ENCODE measurements around the gene FHIP1B.

Gene FHIP1B

GRCh38 chr11:6238902-6239301 is 4.5 kb upstream of the FHIP1B start, which contains the start of gene CNGA4:
TSS of gene CNGA4 (plus strand) at chr11:6239089. CDS start at chr11:6239207, 118 bp downstream.
- no peak for DNase-seq (ENCODE audit: low read depth)

- DNase-seq (ENCODE audit: low read depth), result no peak
Observed at GRCh38 chr11:6237761-6238302, 3.4 kb upstream of the FHIP1B start.

- no peak for DNase-seq (ENCODE audit: low read depth)
Observed at GRCh38 chr11:6237266-6237665, 2.8 kb upstream of the FHIP1B start.

GRCh38 chr11:6233984-6234386 is 451 bp downstream of the FHIP1B start:
- DNase-seq (ENCODE audit: low read depth), result no peak

- DNase-seq (ENCODE audit: low read depth), result no peak
Observed at GRCh38 chr11:6232899-6233298, 1.5 kb downstream of the FHIP1B start.

- DNase-seq (ENCODE audit: low read depth), result no peak
Observed at GRCh38 chr11:6229911-6230310, 4.5 kb downstream of the FHIP1B start.

DNA sequence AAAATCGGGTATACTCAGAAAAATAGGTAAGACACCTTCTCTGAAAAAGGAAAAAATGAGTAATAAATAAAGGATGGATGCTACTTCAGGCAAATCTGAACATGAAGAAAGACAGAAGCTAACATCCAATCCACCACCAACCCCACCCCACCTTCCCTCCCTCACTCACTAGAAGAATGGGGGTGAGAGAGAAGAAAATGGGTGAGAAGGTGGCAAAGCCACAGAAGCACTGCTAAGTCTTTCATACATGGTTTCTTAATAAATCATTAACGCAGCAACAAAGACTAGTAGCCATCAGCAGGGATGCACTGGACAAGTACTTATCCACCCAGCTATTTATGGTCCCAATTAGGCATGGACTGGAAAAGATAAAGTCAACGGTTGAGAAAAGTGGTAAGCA is 5.9 kb downstream of the FHIP1B start:
- DNase-seq (ENCODE audit: low read depth), result no peak

GRCh38 chr11:6225896-6226295 is 8.5 kb downstream of the FHIP1B start:
- DNase-seq (ENCODE audit: low read depth), result no peak

- no peak for DNase-seq (ENCODE audit: low read depth)
Observed at GRCh38 chr11:6225024-6225423, 9.4 kb downstream of the FHIP1B start.

- no peak for DNase-seq (ENCODE audit: low read depth)
Observed at GRCh38 chr11:6224421-6224820, 10.0 kb downstream of the FHIP1B start.

- no peak for DNase-seq (ENCODE audit: low read depth)
Observed at GRCh38 chr11:6223854-6224253, 10.6 kb downstream of the FHIP1B start.

DNA sequence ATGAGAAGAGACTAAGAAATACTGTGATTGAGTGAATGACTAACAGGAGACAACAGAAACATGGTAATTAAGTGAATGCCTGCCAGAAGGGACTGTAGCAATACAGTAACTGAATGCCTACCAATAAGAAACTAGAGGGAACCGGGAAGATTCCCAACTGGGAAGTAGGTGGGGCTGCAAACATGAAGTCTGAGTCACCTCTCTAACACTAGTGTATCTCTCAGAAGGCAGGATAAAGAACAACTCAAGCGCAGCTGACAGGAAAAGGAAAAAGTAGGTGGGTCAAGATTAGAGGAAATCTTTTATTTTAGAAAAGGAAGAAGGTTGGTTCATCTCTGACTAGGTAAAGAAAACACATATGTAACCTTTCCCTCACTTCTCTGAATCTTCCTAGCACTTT is 15.1 kb downstream of the FHIP1B start:
- no peak for DNase-seq (ENCODE audit: low read depth)

DNA sequence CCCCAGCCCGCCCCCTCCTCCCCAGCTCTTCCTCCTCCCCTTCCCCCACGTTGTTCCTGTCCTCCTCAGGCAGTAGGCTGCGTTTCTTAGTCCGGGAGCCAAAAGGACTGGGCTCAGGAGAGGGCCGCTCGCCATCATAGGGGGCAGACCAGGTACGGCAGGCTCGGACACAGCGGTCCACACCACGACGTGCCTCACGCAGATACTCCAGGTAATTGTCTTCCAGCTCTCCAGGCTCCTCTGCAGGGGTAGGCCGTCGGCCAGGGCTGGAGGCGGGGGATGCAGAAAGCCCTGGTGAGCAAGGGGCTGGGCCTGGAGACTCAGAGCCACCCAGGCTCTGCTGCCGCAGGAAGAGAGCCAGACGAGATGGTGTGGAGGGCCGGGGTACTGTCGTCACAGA is 16.7 kb downstream of the FHIP1B start:
- DNase-seq (ENCODE audit: low read depth), result no peak

- no peak for DNase-seq (ENCODE audit: low read depth)
Observed at GRCh38 chr11:6216501-6216900, 17.9 kb downstream of the FHIP1B start.

DNA sequence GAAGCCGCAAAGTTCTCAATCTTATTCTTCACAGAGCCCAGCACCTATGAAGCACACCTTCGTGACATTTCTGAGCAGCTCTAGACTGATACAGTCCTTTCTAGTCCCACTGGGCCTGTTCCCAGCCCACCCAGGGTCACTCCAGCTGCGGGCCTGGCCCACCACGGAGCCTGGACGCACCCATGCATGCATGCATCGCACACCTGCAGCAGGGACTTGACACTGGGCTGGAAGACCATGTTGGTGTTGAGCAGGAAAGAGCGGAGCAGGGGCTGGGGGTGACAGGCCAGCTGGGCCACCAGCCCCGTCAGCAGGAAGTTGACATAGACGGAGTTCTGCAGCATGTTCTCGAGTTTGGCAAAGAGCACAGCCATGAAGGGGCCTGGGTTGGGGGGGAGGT is 19.9 kb downstream of the FHIP1B start:
- DNase-seq (ENCODE audit: low read depth), result no peak

- no peak for DNase-seq (ENCODE audit: low read depth)
Observed at GRCh38 chr11:6210274-6210955, 24.0 kb downstream of the FHIP1B start.

- no peak for DNase-seq (ENCODE audit: low read depth)
Observed at GRCh38 chr11:6209801-6210200, 24.6 kb downstream of the FHIP1B start.

DNA sequence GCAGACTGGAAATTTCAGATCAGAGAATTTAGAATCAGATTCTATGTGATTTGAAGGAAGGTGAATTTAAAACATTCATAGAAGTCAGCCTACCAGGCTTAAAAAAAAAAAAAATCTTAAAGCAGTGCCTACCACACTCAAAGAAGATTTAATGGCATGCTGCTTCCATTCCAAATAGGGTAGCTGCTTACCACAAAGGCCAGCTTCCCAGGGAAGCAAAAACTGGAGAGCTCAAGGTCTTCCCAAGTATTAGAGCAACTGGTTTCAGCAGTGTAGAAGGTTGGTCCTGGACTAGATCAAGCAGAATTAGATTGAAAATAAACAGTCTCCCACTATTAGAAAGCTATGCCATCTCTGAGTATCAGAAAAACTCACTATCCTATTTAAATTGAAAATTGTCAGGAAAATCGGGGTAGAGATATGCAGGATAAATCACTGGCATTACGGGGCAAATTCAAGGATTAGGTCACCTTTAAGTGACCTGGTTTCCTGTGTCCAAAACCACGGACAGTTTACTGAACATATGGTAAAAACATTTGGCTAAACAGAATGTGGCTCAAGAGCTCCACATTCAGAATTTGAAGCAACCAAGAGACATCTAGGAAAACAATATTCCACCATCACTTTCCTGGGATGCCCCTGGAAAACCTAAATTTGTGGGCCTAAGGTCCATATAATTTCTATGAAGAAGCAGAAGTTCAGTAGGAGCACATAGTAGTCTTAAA is 27.8 kb downstream of the FHIP1B start:
- no peak for DNase-seq (ENCODE audit: low read depth)

DNA sequence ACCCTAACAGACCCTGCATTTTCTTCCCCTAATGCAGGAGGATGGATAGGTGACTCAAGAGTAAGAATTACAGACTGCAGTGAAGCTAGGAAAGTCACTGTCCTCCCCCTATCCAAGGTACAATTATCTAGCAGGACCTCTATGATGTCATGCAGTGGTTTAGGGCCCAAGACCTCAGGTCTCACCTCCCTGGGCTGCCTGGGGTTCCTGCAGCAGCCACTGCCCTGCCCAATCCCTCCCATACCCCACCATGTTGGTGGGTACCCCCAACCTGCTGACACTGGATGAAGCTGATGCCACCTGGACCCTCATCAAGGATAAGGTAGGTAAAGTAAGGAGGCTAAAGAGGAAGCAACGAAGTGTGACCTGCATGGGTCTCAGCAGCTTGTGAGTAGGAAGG is 29.1 kb downstream of the FHIP1B start, which contains the start of gene C11orf42:
Gene C11orf42 (plus strand): TSS at position 192 of the 400 bp plus-strand sequence. CDS start 59 bp downstream, at position 251.
- no peak for DNase-seq (ENCODE audit: low read depth)

DNA sequence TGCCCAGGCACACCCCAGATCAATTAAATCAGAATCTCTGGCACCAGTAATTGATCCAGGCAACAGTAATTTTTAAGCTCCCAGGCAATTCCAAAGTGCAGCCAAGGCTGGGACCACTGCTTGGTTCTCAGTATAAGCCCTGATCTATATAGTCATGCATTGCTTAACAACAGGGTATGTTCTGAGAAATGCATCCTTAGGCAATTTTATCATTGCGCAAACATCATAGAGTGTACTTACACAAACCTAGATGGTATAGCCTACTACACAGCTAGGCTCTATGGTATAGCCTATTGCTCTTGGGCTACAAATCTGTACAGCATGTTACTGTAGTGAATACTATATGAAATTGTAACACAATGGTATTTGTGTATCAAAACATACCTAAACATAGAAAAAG is 29.7 kb downstream of the FHIP1B start:
- DNase-seq (ENCODE audit: low read depth), result no peak

DNA sequence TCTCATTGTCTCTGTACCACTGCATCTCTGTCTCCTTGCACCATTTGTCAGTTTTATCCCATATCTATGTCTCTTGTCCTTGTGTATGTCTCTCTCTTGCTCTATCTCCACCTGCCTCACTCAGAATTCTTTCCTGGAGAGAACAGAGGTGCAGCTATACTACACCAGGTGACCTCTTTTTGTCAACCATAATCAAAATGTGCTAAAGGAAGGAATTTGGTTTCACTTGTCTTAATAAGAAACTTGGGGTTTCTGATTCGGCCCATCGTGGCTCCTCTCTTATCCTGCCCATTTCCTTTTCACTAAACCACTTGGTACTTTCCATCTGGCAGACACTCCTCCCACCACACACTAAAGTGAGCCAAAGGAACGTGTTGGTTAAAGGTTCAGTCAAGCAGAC is 31.1 kb downstream of the FHIP1B start:
- no peak for DNase-seq (ENCODE audit: low read depth)

DNA sequence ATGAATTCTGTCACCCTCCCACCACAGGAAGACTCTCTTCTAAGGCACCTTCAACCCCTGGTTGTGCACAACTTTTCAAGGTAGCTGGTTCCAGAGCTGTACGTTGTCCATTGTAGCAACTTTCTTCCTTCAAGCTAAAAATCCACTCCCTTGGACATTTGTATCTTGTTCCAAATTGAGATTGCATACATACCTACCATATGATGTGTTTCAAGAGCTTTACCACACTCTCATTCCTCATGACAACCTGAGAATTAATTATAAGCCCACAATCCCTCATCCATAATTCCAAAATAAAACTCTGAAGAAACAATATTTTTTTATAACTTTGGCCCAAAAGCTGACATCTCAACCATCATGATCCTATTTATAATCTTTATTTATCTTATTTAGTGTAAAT is 32.4 kb downstream of the FHIP1B start:
- no peak for DNase-seq (ENCODE audit: low read depth)

DNA sequence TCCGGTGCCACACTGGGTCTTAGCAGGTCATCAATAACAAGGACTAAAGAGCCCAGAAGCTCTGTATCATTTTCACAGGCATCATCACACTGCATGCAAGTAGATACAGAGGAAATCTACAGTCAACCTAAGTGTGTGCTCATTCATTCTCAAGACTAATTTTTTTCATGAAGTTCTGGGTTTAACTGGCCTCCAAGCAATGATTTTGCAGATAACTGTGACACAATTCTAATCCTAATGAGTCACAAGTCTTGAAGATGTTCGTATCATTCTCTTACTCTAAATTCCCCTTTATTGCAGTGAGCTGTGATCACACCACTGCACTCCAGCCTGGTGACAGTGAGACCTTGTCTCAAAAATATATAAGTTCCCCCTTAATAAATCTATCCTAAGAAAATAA is 33.0 kb downstream of the FHIP1B start:
- DNase-seq (ENCODE audit: low read depth), result no peak
